ENCODE measurements around the gene NTN1. TPM values are rescaled to one million over a fixed set of nuclear protein-coding genes. Genes with fewer than 3 reads are reported as not detected.

The NTN1 gene
- total RNA-seq, 1 donor from 2014 or later: 0.45 TPM

GRCh38 chr17:9141425-9141753, 120.1 kb downstream of the NTN1 start:
- H3K4me1 ChIP-seq: peaks cover 7% of the 10 kb centered on the region
- peaks cover 6% of the 10 kb centered on the region for H3K27me3 Mint-ChIP-seq (ENCODE audit: insufficient read depth, low read depth)
- H3K36me3 ChIP-seq: no peaks in the 10 kb centered on the region
- H3K27me3 ChIP-seq: no peaks in the 10 kb centered on the region
- H3K27ac ChIP-seq: no peak overlapping the region
- TF ChIP-seq EZH2 (IDR thresholded peaks at IDR 0.05): no peak
- H2AFZ ChIP-seq (replicated peaks): no peak overlapping the region
- H3K4me1 Mint-ChIP-seq: peaks cover 14% of the 10 kb centered on the region
- no peaks in the 10 kb centered on the region for H4K20me1 ChIP-seq (ENCODE audit: low read depth)
- no peaks in the 10 kb centered on the region for H3K9me3 ChIP-seq (ENCODE audit: low read depth)
- no peak overlapping the region for H3K4me2 ChIP-seq
- no peak for DNase-seq (ENCODE audit: low spot score)
- no peak overlapping the region for H3K27ac Mint-ChIP-seq
- no peak overlapping the region for H3K4me3 Mint-ChIP-seq
- no peaks in the 10 kb centered on the region for H3K79me2 ChIP-seq (ENCODE audit: low read depth)
- H3K4me3 ChIP-seq: no peak overlapping the region
- no peaks in the 10 kb centered on the region for H3K36me3 Mint-ChIP-seq
- no peaks in the 10 kb centered on the region for H3K9me3 Mint-ChIP-seq
- H3F3A ChIP-seq (ENCODE audit: low read depth): no peaks in the 10 kb centered on the region
- H3K9ac ChIP-seq: no peak overlapping the region

GRCh38 chr17:9142772-9143494, 121.6 kb downstream of the NTN1 start:
- no peaks in the 10 kb centered on the region for H3F3A ChIP-seq (ENCODE audit: low read depth)
- no peaks in the 10 kb centered on the region for H3K9me3 Mint-ChIP-seq
- no peak overlapping the region for H3K4me3 ChIP-seq
- no peak for TF ChIP-seq EZH2 (IDR thresholded peaks at IDR 0.05)
- no peak for TF ChIP-seq CTCF (IDR thresholded peaks at IDR 0.05)
- TF ChIP-seq EZH2phosphoT487 (IDR thresholded peaks at IDR 0.05): no peak
- no peaks in the 10 kb centered on the region for H3K36me3 Mint-ChIP-seq
- no peak overlapping the region for H2AFZ ChIP-seq (replicated peaks)
- no peak overlapping the region for H3K4me2 ChIP-seq
- H3K4me3 Mint-ChIP-seq: no peak overlapping the region
- H3K27ac Mint-ChIP-seq: no peak overlapping the region
- no peaks in the 10 kb centered on the region for H4K20me1 ChIP-seq (ENCODE audit: low read depth)
- H3K27me3 ChIP-seq: no peaks in the 10 kb centered on the region
- H3K79me2 ChIP-seq (ENCODE audit: low read depth): no peaks in the 10 kb centered on the region
- peaks cover 7% of the 10 kb centered on the region for H3K4me1 ChIP-seq
- H3K27me3 Mint-ChIP-seq (ENCODE audit: insufficient read depth, low read depth): peaks cover 10% of the 10 kb centered on the region
- no peak overlapping the region for H3K27ac ChIP-seq
- H3K4me1 Mint-ChIP-seq: peaks cover 4% of the 10 kb centered on the region
- H3K36me3 ChIP-seq: no peaks in the 10 kb centered on the region
- H3K9ac ChIP-seq: no peak overlapping the region
- no peak for DNase-seq (ENCODE audit: low spot score)
- H3K9me3 ChIP-seq (ENCODE audit: low read depth): no peaks in the 10 kb centered on the region

GRCh38 chr17:9144502-9145249, 123.4 kb downstream of the NTN1 start:
- no peak overlapping the region for H3K4me3 ChIP-seq
- H4K20me1 ChIP-seq (ENCODE audit: low read depth): no peaks in the 10 kb centered on the region
- peaks cover 10% of the 10 kb centered on the region for H3K4me1 Mint-ChIP-seq
- H3K36me3 ChIP-seq: no peaks in the 10 kb centered on the region
- no peak for DNase-seq (ENCODE audit: low spot score)
- H3K4me3 Mint-ChIP-seq: no peak overlapping the region
- H3K9ac ChIP-seq: no peak overlapping the region
- no peaks in the 10 kb centered on the region for H3K27me3 ChIP-seq
- no peaks in the 10 kb centered on the region for H3K9me3 ChIP-seq (ENCODE audit: low read depth)
- no peak overlapping the region for H3K27ac Mint-ChIP-seq
- no peak for TF ChIP-seq EZH2 (IDR thresholded peaks at IDR 0.05)
- no peak for TF ChIP-seq CTCF (IDR thresholded peaks at IDR 0.05)
- TF ChIP-seq EZH2phosphoT487 (IDR thresholded peaks at IDR 0.05): no peak
- peaks cover 18% of the 10 kb centered on the region for H3K4me1 ChIP-seq
- H3K79me2 ChIP-seq (ENCODE audit: low read depth): no peaks in the 10 kb centered on the region
- H3K27me3 Mint-ChIP-seq (ENCODE audit: insufficient read depth, low read depth): peaks cover 10% of the 10 kb centered on the region
- H3F3A ChIP-seq (ENCODE audit: low read depth): peaks cover 3% of the 10 kb centered on the region
- no peaks in the 10 kb centered on the region for H3K36me3 Mint-ChIP-seq
- no peaks in the 10 kb centered on the region for H3K9me3 Mint-ChIP-seq
- no peak overlapping the region for H3K4me2 ChIP-seq
- H3K27ac ChIP-seq: no peak overlapping the region
- H2AFZ ChIP-seq (replicated peaks): no peak overlapping the region

- H3K27me3 Mint-ChIP-seq (ENCODE audit: insufficient read depth, low read depth): peaks cover 10% of the 10 kb centered on the region
- no peak overlapping the region for H3K27ac Mint-ChIP-seq
- H3K4me1 Mint-ChIP-seq: peaks cover 17% of the 10 kb centered on the region
- Histone ChIP-seq H3K4me2 (no peak overlapping the region), H3K9ac (no peak overlapping the region), H3K4me3 (no peak overlapping the region), H3F3A (ENCODE audit: low read depth) (peaks cover 17% of the 10 kb centered on the region), H3K27ac (no peak overlapping the region), H3K27me3 (no peaks in the 10 kb centered on the region), H3K9me3 (ENCODE audit: low read depth) (no peaks in the 10 kb centered on the region), H4K20me1 (ENCODE audit: low read depth) (no peaks in the 10 kb centered on the region), H2AFZ (replicated peaks) (no peak overlapping the region), H3K79me2 (ENCODE audit: low read depth) (no peaks in the 10 kb centered on the region), H3K4me1 (peaks cover 28% of the 10 kb centered on the region), H3K36me3 (no peaks in the 10 kb centered on the region)
- TF ChIP-seq EZH2 (IDR thresholded peaks at IDR 0.05) (no peak), CTCF (IDR thresholded peaks at IDR 0.05) (no peak), EZH2phosphoT487 (IDR thresholded peaks at IDR 0.05) (no peak)
- no peak for DNase-seq (ENCODE audit: low spot score)
- H3K36me3 Mint-ChIP-seq: no peaks in the 10 kb centered on the region
- H3K4me3 Mint-ChIP-seq: no peak overlapping the region
- no peaks in the 10 kb centered on the region for H3K9me3 Mint-ChIP-seq
Measured at GRCh38 chr17:9146064-9146463, 124.8 kb downstream of the NTN1 start.
